K562 (cell line): Measurements from ENCODE around the gene PRDM15. TPM values are rescaled to one million over a fixed set of nuclear protein-coding genes. Genes with fewer than 3 reads are reported as not detected.

Experiments
- ATF1 ChIP-seq, 2 experiments: fragments of 450-650 bp in 1 of 2; IDR thresholded peaks; 2 replicates each; pipeline ENCODE4 v1.6.1; 2016; ENCODE audit warnings: missing compliant biosample characterization in 1 of 2, missing genetic modification characterization in 1 of 2
- CREB1 ChIP-seq, 2 experiments: sonication (generic) in 1 of 2; formaldehyde crosslinking in 1 of 2; IDR thresholded peaks; 2 replicates each; pipeline versions ENCODE4 v1.6.1 to v1.8.0; 2012 to 2022; ENCODE audit warnings: inconsistent platforms in 1 of 2, mild to moderate bottlenecking in 1 of 2, missing genetic modification reagents in 1 of 2, moderate library complexity in 1 of 2
- MCM3 ChIP-seq: fragments of 450-650 bp; IDR thresholded peaks from 2 replicates; pipeline ENCODE4 v1.6.1; 2016
- NCOA1 ChIP-seq: fragments of 450-650 bp; IDR thresholded peaks from 2 replicates; pipeline ENCODE4 v1.6.1; 2016; ENCODE audit warnings: low read depth
- PCBP1 ChIP-seq: fragments of 200-400 bp; formaldehyde crosslinking; IDR thresholded peaks from 2 replicates; pipeline ENCODE4 v1.6.1; 2018; ENCODE audit warnings: mild to moderate bottlenecking, low read depth, low read length; ENCODE audit not compliant: poor library complexity, severe bottlenecking
- RHOXF2B ChIP-seq: fragments of 250-450 bp; sonication (Bioruptor Pico); conservative IDR thresholded peaks from 2 replicates; pipeline ENCODE4 v1.5.1; 2021
- TRIM24 ChIP-seq, 2 experiments: fragments of 450-650 bp; IDR thresholded peaks; 2 replicates each; pipeline ENCODE4 v1.6.1; 2016
- TRIM28 ChIP-seq: fragments of 450-650 bp; IDR thresholded peaks from 2 replicates; pipeline ENCODE4 v1.6.1; 2017
- XRCC5 ChIP-seq: fragments of 200-400 bp; formaldehyde crosslinking; IDR thresholded peaks from 2 replicates; pipeline ENCODE4 v1.6.1; 2017; ENCODE audit warnings: low read depth, mild to moderate bottlenecking, low read length
- ZFP1 ChIP-seq: fragments of 450-650 bp; formaldehyde crosslinking; IDR thresholded peaks from 2 replicates; pipeline ENCODE4 v1.4.0; 2020; ENCODE audit warnings: mild to moderate bottlenecking, mixed read lengths
- ZKSCAN8 ChIP-seq: fragments of 200-800 bp; sonication (Bioruptor generic); IDR thresholded peaks from 2 replicates; pipeline ENCODE4 v1.6.1; 2016; ENCODE audit warnings: missing genetic modification characterization, missing compliant biosample characterization
- ZNF280A ChIP-seq: fragments of 450-650 bp; IDR thresholded peaks from 2 replicates; pipeline ENCODE4 v1.6.1; 2018; ENCODE audit warnings: mild to moderate bottlenecking, low read depth; ENCODE audit not compliant: partially characterized antibody
- ZNF668 ChIP-seq: fragments of 250-450 bp; sonication (Bioruptor Pico); IDR thresholded peaks from 2 replicates; pipeline ENCODE4 v1.8.0; 2022; ENCODE audit warnings: mild to moderate bottlenecking, inconsistent platforms
- polyA plus RNA-seq, 8 experiments: library from polyadenylated mRNA; depleted of rRNA in 4 of 8; stranded (reverse) in 5 of 8; unstranded in 3 of 8; fragments of >200 nt; fragmentation: Nextera tagmentation in 2 of 8; fragmentation: Illumina TruSeq in 1 of 8; extraction: Ambion mirVana in 2 of 8; extraction: Trizol in 1 of 8; gene quantifications; 2 replicates each; pipeline versions ENCODE4 v1.2.1 to v1.2.3, GENCODE V29; 2011 to 2014; ENCODE audit warnings: inconsistent platforms in 1 of 8, missing spikeins in 1 of 8
- total RNA-seq, 7 experiments: library from RNA; depleted of rRNA in 6 of 7; stranded (reverse); fragments of >200 nt in 6 of 7; fragmentation: Illumina TruSeq in 2 of 7; extraction: Trizol in 2 of 7; gene quantifications; 2 replicates each; pipeline versions ENCODE4 v1.2.1 to v1.2.3, GENCODE V29; 2011 to 2021; ENCODE audit warnings: low replicate concordance in 1 of 7
- TF ChIP-seq, protein P1 (sequence below): fragments of 450-650 bp; formaldehyde crosslinking; IDR thresholded peaks from 2 replicates; pipeline ENCODE4 v1.4.0; 2022; ENCODE audit warnings: missing genetic modification characterization
- TF ChIP-seq, protein P2 (sequence below): fragments of 250-450 bp; sonication (Bioruptor Pico); IDR thresholded peaks from 2 replicates; pipeline ENCODE4 v1.5.0; 2020; ENCODE audit warnings: mild to moderate bottlenecking, borderline replicate concordance
- TF ChIP-seq, protein P3 (sequence below), 2 experiments: IDR thresholded peaks; 2 replicates each; pipeline ENCODE4 v1.6.1; 2011; ENCODE audit warnings: borderline replicate concordance in 1 of 2, control low read depth in 1 of 2, low read depth in 1 of 2, low read length in 1 of 2, mild to moderate bottlenecking in 1 of 2, mixed read lengths in 1 of 2, moderate library complexity in 1 of 2; ENCODE audit not compliant: insufficient read depth in 1 of 2, insufficient read length in 1 of 2, poor library complexity in 1 of 2, severe bottlenecking in 1 of 2; ENCODE audit errors: extremely low read depth in 1 of 2
- TF ChIP-seq, protein P4 (sequence below): fragments of 250-450 bp; sonication (Bioruptor Pico); IDR thresholded peaks from 2 replicates; pipeline ENCODE4 v1.8.0; 2021; ENCODE audit warnings: mild to moderate bottlenecking, moderate library complexity
- TF ChIP-seq, protein P5 (sequence below): sonication (generic); formaldehyde crosslinking; IDR thresholded peaks from 2 replicates; pipeline ENCODE4 v1.8.0; 2022; ENCODE audit warnings: mild to moderate bottlenecking, low read depth, missing genetic modification reagents

Gene PRDM15
- total and polyA plus RNA-seq, 9 of the 15 experiments (the other 6 are each of a cell fraction or from before 2014, with no cell fraction given) = 0.93 to 9.2 (median 6.2) TPM

GRCh38 chr21:41894922-41895557, 15.9 kb upstream of the PRDM15 start (continued):
- TF ChIP-seq, protein P1, sequence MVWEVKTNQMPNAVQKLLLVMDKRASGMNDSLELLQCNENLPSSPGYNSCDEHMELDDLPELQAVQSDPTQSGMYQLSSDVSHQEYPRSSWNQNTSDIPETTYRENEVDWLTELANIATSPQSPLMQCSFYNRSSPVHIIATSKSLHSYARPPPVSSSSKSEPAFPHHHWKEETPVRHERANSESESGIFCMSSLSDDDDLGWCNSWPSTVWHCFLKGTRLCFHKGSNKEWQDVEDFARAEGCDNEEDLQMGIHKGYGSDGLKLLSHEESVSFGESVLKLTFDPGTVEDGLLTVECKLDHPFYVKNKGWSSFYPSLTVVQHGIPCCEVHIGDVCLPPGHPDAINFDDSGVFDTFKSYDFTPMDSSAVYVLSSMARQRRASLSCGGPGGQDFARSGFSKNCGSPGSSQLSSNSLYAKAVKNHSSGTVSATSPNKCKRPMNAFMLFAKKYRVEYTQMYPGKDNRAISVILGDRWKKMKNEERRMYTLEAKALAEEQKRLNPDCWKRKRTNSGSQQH (CRISPR knock-in tag) = no peak
- TF ChIP-seq NCOA1 (peak; percentile 58; the same call in 1 of the 2 replicates), ZNF668 (CRISPR knock-in tag) (no peak), TRIM24 (IDR thresholded peaks at IDR 0.05) (peak in 1 of 2 experiments; percentile 61; a peak in 1 of 4 replicates), TRIM28 (no peak), RHOXF2B (CRISPR knock-in tag) (no peak), ATF1 (CRISPR knock-in tag; IDR thresholded peaks at IDR 0.05) (no peak), ATF1 (tag; IDR thresholded peaks at IDR 0.05) (no peak), MCM3 (no peak), ZFP1 (CRISPR knock-in tag) (no peak), XRCC5 (no peak; the same call in 1 of the 2 replicates), CREB1 (IDR thresholded peaks at IDR 0.05) (no peak), CREB1 (CRISPR knock-in tag; IDR thresholded peaks at IDR 0.05) (no peak), ZKSCAN8 (CRISPR knock-in tag) (no peak), ZNF280A (no peak), PCBP1 (no peak)
- TF ChIP-seq, protein P2, sequence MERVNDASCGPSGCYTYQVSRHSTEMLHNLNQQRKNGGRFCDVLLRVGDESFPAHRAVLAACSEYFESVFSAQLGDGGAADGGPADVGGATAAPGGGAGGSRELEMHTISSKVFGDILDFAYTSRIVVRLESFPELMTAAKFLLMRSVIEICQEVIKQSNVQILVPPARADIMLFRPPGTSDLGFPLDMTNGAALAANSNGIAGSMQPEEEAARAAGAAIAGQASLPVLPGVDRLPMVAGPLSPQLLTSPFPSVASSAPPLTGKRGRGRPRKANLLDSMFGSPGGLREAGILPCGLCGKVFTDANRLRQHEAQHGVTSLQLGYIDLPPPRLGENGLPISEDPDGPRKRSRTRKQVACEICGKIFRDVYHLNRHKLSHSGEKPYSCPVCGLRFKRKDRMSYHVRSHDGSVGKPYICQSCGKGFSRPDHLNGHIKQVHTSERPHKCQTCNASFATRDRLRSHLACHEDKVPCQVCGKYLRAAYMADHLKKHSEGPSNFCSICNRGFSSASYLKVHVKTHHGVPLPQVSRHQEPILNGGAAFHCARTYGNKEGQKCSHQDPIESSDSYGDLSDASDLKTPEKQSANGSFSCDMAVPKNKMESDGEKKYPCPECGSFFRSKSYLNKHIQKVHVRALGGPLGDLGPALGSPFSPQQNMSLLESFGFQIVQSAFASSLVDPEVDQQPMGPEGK (CRISPR knock-in tag) = no peak
- TF ChIP-seq, protein P3, sequence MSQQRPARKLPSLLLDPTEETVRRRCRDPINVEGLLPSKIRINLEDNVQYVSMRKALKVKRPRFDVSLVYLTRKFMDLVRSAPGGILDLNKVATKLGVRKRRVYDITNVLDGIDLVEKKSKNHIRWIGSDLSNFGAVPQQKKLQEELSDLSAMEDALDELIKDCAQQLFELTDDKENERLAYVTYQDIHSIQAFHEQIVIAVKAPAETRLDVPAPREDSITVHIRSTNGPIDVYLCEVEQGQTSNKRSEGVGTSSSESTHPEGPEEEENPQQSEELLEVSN (IDR thresholded peaks at IDR 0.05; ENCODE audit: borderline replicate concordance in 1 of 2, extremely low read depth in 1 of 2, insufficient read depth in 1 of 2, insufficient read length in 1 of 2, low read depth in 1 of 2, low read length in 1 of 2, poor library complexity in 1 of 2, severe bottlenecking in 1 of 2) = no peak
- TF ChIP-seq, protein P4, sequence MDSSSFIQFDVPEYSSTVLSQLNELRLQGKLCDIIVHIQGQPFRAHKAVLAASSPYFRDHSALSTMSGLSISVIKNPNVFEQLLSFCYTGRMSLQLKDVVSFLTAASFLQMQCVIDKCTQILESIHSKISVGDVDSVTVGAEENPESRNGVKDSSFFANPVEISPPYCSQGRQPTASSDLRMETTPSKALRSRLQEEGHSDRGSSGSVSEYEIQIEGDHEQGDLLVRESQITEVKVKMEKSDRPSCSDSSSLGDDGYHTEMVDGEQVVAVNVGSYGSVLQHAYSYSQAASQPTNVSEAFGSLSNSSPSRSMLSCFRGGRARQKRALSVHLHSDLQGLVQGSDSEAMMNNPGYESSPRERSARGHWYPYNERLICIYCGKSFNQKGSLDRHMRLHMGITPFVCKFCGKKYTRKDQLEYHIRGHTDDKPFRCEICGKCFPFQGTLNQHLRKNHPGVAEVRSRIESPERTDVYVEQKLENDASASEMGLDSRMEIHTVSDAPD = no peak
- TF ChIP-seq, protein P5, sequence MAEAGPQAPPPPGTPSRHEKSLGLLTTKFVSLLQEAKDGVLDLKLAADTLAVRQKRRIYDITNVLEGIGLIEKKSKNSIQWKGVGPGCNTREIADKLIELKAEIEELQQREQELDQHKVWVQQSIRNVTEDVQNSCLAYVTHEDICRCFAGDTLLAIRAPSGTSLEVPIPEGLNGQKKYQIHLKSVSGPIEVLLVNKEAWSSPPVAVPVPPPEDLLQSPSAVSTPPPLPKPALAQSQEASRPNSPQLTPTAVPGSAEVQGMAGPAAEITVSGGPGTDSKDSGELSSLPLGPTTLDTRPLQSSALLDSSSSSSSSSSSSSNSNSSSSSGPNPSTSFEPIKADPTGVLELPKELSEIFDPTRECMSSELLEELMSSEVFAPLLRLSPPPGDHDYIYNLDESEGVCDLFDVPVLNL (CRISPR knock-in tag) = no peak
